SK-N-SH treated with all-trans-retinoic acid at 6 μM for 48 hours (cell line): Measurements from ENCODE around the gene SMAD6.

Experiments
- ATAC-seq: fragments of 200-7000 bp; cut with Tn5 transposase; 3 replicates; pipeline ENCODE4 v1.9.1; 2020; ENCODE audit warnings: mild to moderate bottlenecking, moderate library complexity
- ARNTL ChIP-seq: fragments of 450-650 bp; formaldehyde crosslinking; IDR thresholded peaks from 2 replicates; pipeline ENCODE4 v1.5.0; 2020; ENCODE audit warnings: low read depth, mild to moderate bottlenecking, moderate library complexity, borderline replicate concordance
- BACH2 ChIP-seq: fragments of 250-450 bp; sonication (Bioruptor Pico); IDR thresholded peaks from 2 replicates; pipeline ENCODE4 v1.9.0; 2021; ENCODE audit warnings: mild to moderate bottlenecking, borderline replicate concordance
- CSDC2 ChIP-seq: fragments of 250-450 bp; sonication (Bioruptor Pico); IDR thresholded peaks from 2 replicates; pipeline ENCODE4 v1.5.0; 2020; ENCODE audit warnings: mild to moderate bottlenecking, moderate library complexity
- CSRNP3 ChIP-seq: fragments of 250-450 bp; sonication (Bioruptor Pico); IDR thresholded peaks from 2 replicates; pipeline ENCODE4 v1.5.1; 2021; ENCODE audit warnings: mild to moderate bottlenecking, moderate library complexity
- ESRRG ChIP-seq: fragments of 250-450 bp; sonication (Bioruptor Pico); IDR thresholded peaks from 2 replicates; pipeline ENCODE4 v1.6.1; 2021; ENCODE audit warnings: mild to moderate bottlenecking
- GLIS3 ChIP-seq: fragments of 250-450 bp; sonication (Bioruptor Pico); IDR thresholded peaks from 2 replicates; pipeline ENCODE4 v1.5.0; 2020; ENCODE audit warnings: mild to moderate bottlenecking, moderate library complexity
- ISL1 ChIP-seq: fragments of 250-450 bp; sonication (Bioruptor Pico); IDR thresholded peaks from 2 replicates; pipeline ENCODE4 v2.1.2; 2022; ENCODE audit warnings: mild to moderate bottlenecking, moderate library complexity
- OSR1 ChIP-seq: fragments of 250-450 bp; sonication (Bioruptor Pico); IDR thresholded peaks from 2 replicates; pipeline ENCODE4 v1.8.0; 2022; ENCODE audit warnings: moderate library complexity, mild to moderate bottlenecking, inconsistent platforms
- PPARA ChIP-seq: fragments of 250-450 bp; sonication (Bioruptor Pico); IDR thresholded peaks from 2 replicates; pipeline ENCODE4 v1.5.0; 2020; ENCODE audit warnings: mild to moderate bottlenecking, borderline replicate concordance
- RARB ChIP-seq: fragments of 250-450 bp; sonication (Bioruptor Pico); IDR thresholded peaks from 2 replicates; pipeline ENCODE4 v1.8.0; 2021; ENCODE audit warnings: mild to moderate bottlenecking, moderate library complexity
- SNAI2 ChIP-seq: fragments of 250-450 bp; sonication (Bioruptor Pico); IDR thresholded peaks from 2 replicates; pipeline ENCODE4 v1.5.0; 2020; ENCODE audit warnings: mild to moderate bottlenecking, moderate library complexity
- TCF4 ChIP-seq: fragments of 250-450 bp; sonication (Bioruptor Pico); IDR thresholded peaks from 2 replicates; pipeline ENCODE4 v1.8.0; 2021; ENCODE audit warnings: mild to moderate bottlenecking, moderate library complexity, borderline replicate concordance
- TOX ChIP-seq: fragments of 250-450 bp; sonication (Bioruptor Pico); IDR thresholded peaks from 2 replicates; pipeline ENCODE4 v1.8.0; 2021; ENCODE audit warnings: mild to moderate bottlenecking, moderate library complexity, borderline replicate concordance
- ZC3H10 ChIP-seq: fragments of 250-450 bp; sonication (Bioruptor Pico); IDR thresholded peaks from 2 replicates; pipeline ENCODE4 v1.5.1; 2021; ENCODE audit warnings: mild to moderate bottlenecking, moderate library complexity
- ZFP3 ChIP-seq: fragments of 250-450 bp; sonication (Bioruptor Pico); IDR thresholded peaks from 2 replicates; pipeline ENCODE4 v1.5.0; 2020; ENCODE audit warnings: mild to moderate bottlenecking, moderate library complexity
- ZFP30 ChIP-seq: fragments of 450-650 bp; formaldehyde crosslinking; IDR thresholded peaks from 2 replicates; pipeline ENCODE4 v1.5.0; 2022; ENCODE audit warnings: mild to moderate bottlenecking, moderate library complexity
- ZNF565 ChIP-seq: fragments of 450-650 bp; formaldehyde crosslinking; conservative IDR thresholded peaks from 2 replicates; pipeline ENCODE4 v1.5.0; 2020; ENCODE audit warnings: low read depth, mild to moderate bottlenecking, moderate library complexity
- ZNF70 ChIP-seq: fragments of 450-650 bp; formaldehyde crosslinking; IDR thresholded peaks from 2 replicates; pipeline ENCODE4 v1.5.0; 2020; ENCODE audit warnings: mild to moderate bottlenecking, moderate library complexity
- ZNF8 ChIP-seq: fragments of 450-650 bp; formaldehyde crosslinking; IDR thresholded peaks from 2 replicates; pipeline ENCODE4 v1.5.0; 2020; ENCODE audit warnings: mild to moderate bottlenecking, moderate library complexity
- TF ChIP-seq, protein P1 (sequence below): fragments of 250-450 bp; sonication (Bioruptor Pico); IDR thresholded peaks from 2 replicates; pipeline ENCODE4 v1.8.0; 2020; ENCODE audit warnings: mild to moderate bottlenecking, moderate library complexity, borderline replicate concordance
- TF ChIP-seq, protein P2 (sequence below): fragments of 250-450 bp; sonication (Bioruptor Pico); IDR thresholded peaks from 2 replicates; pipeline ENCODE4 v1.5.1; 2020; ENCODE audit warnings: low read depth, mild to moderate bottlenecking, moderate library complexity
- TF ChIP-seq, protein P3 (sequence below): fragments of 250-450 bp; sonication (Bioruptor Pico); IDR thresholded peaks from 2 replicates; pipeline ENCODE4 v1.8.0; 2021; ENCODE audit warnings: low read depth, mild to moderate bottlenecking, moderate library complexity, borderline replicate concordance

The SMAD6 gene

DNA sequence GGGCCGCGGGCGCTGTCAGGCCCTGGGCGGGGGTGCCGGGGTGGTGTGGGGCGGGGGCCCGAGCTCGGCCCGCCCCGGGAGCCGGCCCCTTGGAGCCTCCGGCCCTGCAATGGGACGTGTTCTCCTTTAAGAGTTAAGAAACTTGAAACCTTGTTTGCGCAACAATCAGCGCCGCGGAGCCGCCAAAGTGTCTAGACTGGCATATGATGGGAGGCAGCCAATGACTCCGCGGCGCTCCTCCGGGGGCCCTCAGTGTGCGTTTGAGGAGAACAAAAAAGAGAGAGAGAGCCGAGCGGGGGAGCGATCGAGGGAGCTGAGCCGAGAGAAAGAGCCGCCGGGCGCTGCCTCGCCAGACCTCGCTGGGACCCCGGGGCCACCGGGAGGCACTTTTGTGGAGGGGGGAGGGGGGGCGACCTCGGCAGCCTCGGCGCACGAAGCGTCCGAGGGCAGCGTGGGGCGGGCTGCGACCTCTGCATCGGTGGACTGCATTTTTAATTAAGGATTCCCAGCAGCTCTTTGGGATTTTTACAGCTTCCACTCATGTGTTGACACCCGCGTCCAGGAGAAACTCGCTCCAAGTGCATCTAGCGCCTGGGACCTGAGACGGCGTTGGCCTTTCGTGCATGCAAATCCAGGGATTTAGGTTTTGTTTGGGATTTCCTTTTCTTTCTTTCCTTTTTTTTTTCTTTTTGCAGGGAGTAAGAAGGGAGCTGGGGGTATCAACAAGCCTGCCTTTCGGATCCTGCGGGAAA, at the start of gene SMAD6:
Gene SMAD6 (plus strand): TSS at position 202 of the 752 bp plus-strand sequence. CDS start 1,023 bp downstream, outside the sequence.
- ATAC-seq = peak; percentile 75
- TF ChIP-seq ZC3H10 = no peak
- TF ChIP-seq CSRNP3 = no peak
- no peak for TF ChIP-seq ESRRG (CRISPR knock-in tag)
- no peak for TF ChIP-seq ZFP3 (CRISPR knock-in tag)
- no peak for TF ChIP-seq GLIS3 (CRISPR knock-in tag)
- TF ChIP-seq CSDC2 (CRISPR knock-in tag) = no peak

- no peak for ATAC-seq
- TF ChIP-seq CSDC2 (CRISPR knock-in tag) (no peak), ZFP3 (CRISPR knock-in tag) (no peak), GLIS3 (CRISPR knock-in tag) (no peak), ZNF565 (no peak), ZNF8 (CRISPR knock-in tag) (no peak), CSRNP3 (no peak), RARB (CRISPR knock-in tag) (no peak), PPARA (CRISPR knock-in tag) (no peak), TCF4 (CRISPR knock-in tag) (no peak), ZC3H10 (no peak), ARNTL (CRISPR knock-in tag) (no peak), TOX (CRISPR knock-in tag) (no peak), ZNF70 (CRISPR knock-in tag) (no peak), BACH2 (CRISPR knock-in tag) (no peak)
- TF ChIP-seq, protein P1, sequence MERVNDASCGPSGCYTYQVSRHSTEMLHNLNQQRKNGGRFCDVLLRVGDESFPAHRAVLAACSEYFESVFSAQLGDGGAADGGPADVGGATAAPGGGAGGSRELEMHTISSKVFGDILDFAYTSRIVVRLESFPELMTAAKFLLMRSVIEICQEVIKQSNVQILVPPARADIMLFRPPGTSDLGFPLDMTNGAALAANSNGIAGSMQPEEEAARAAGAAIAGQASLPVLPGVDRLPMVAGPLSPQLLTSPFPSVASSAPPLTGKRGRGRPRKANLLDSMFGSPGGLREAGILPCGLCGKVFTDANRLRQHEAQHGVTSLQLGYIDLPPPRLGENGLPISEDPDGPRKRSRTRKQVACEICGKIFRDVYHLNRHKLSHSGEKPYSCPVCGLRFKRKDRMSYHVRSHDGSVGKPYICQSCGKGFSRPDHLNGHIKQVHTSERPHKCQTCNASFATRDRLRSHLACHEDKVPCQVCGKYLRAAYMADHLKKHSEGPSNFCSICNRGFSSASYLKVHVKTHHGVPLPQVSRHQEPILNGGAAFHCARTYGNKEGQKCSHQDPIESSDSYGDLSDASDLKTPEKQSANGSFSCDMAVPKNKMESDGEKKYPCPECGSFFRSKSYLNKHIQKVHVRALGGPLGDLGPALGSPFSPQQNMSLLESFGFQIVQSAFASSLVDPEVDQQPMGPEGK (CRISPR knock-in tag) = no peak
- TF ChIP-seq, protein P2, sequence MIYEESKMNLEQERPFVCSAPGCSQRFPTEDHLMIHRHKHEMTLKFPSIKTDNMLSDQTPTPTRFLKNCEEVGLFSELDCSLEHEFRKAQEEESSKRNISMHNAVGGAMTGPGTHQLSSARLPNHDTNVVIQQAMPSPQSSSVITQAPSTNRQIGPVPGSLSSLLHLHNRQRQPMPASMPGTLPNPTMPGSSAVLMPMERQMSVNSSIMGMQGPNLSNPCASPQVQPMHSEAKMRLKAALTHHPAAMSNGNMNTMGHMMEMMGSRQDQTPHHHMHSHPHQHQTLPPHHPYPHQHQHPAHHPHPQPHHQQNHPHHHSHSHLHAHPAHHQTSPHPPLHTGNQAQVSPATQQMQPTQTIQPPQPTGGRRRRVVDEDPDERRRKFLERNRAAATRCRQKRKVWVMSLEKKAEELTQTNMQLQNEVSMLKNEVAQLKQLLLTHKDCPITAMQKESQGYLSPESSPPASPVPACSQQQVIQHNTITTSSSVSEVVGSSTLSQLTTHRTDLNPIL (CRISPR knock-in tag) = no peak
These were observed 49.2 kb upstream of the SMAD6 start for GRCh38 chr15:66652806-66653205.

DNA sequence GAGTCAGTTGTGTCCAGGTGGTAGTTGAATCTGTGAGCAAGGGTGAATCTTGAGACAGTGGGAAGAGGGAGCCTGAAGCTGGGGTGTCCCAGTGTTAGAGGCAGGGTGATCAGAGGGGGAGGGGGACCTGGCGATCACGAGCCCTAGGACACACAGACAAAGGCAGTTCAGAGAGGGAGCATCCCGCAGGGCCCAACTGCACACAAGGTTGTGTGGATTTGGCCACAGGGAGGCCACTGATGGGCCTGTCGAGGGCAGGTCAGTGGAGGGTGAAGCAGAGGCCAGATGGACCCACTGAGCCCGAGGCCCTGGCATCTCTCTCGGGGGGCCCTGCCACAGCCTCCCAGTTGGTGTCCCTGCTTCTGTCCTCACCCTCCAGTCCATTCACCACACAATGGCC, 48.6 kb upstream of the SMAD6 start:
- TF ChIP-seq ZNF565 (no peak), SNAI2 (no peak), TCF4 (CRISPR knock-in tag) (no peak), ZC3H10 (no peak), TOX (CRISPR knock-in tag) (no peak), ZFP30 (CRISPR knock-in tag) (no peak), BACH2 (CRISPR knock-in tag) (no peak), ZNF70 (CRISPR knock-in tag) (no peak), CSRNP3 (no peak), OSR1 (CRISPR knock-in tag) (no peak), ESRRG (CRISPR knock-in tag) (no peak), ARNTL (CRISPR knock-in tag) (no peak), ZNF8 (CRISPR knock-in tag) (no peak), PPARA (CRISPR knock-in tag) (no peak), ZFP3 (CRISPR knock-in tag) (no peak), ISL1 (CRISPR knock-in tag) (no peak), CSDC2 (CRISPR knock-in tag) (no peak), GLIS3 (CRISPR knock-in tag) (no peak)
- TF ChIP-seq, protein P3, sequence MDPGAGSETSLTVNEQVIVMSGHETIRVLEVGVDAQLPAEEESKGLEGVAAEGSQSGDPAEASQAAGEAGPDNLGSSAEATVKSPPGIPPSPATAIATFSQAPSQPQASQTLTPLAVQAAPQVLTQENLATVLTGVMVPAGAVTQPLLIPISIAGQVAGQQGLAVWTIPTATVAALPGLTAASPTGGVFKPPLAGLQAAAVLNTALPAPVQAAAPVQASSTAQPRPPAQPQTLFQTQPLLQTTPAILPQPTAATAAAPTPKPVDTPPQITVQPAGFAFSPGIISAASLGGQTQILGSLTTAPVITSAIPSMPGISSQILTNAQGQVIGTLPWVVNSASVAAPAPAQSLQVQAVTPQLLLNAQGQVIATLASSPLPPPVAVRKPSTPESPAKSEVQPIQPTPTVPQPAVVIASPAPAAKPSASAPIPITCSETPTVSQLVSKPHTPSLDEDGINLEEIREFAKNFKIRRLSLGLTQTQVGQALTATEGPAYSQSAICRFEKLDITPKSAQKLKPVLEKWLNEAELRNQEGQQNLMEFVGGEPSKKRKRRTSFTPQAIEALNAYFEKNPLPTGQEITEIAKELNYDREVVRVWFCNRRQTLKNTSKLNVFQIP = no peak
- TF ChIP-seq, protein P1 (CRISPR knock-in tag) = no peak
- ATAC-seq = no peak
